Large intestine (tissue), 3 donors: ENCODE data around the gene C10orf67. TPM values are rescaled to one million over a fixed set of nuclear protein-coding genes. Genes with fewer than 3 reads are reported as not detected.

ENCODE experiments used
- DNase-seq, 2 donors: peaks; one replicate each; pipeline versions ENCODE4 v3.0.0 to v3.0.0-alpha.2; 2013
- H3K27ac ChIP-seq: one replicate; pipeline ENCODE4 v1.5.1; 2013; ENCODE audit warnings: low read length
- H3K27me3 ChIP-seq: 2 replicates; pipeline ENCODE4 v1.6.1; 2013; ENCODE audit warnings: low read length; ENCODE audit not compliant: control insufficient read depth, insufficient read depth
- H3K36me3 ChIP-seq: 2 replicates; pipeline ENCODE4 v1.6.1; 2013; ENCODE audit warnings: low read length; ENCODE audit not compliant: control insufficient read depth, insufficient read depth
- H3K4me1 ChIP-seq: one replicate; pipeline ENCODE4 v1.6.1; 2013; ENCODE audit warnings: low read length; ENCODE audit not compliant: control insufficient read depth, insufficient read depth
- H3K4me3 ChIP-seq: one replicate; pipeline ENCODE4 v1.5.1; 2013; ENCODE audit warnings: low read length
- H3K9me3 ChIP-seq: one replicate; pipeline ENCODE4 v1.6.1; 2013; ENCODE audit warnings: mild to moderate bottlenecking, low read depth, low read length, moderate library complexity; ENCODE audit not compliant: control insufficient read depth
- WGBS: methylation state at CpG from one replicate; pipeline ENCODE4 v1.1.5; 2013; ENCODE audit warnings: low lambda C conversion rate; ENCODE audit not compliant: insufficient coverage; 5-methylcytosine and 5-hydroxymethylcytosine counted together
- polyA plus RNA-seq: library from polyadenylated mRNA; unstranded; fragments of 120-200 nt; gene quantifications from one replicate; pipeline ENCODE4 v1.2.1, GENCODE V29; 2013

The C10orf67 gene
- polyA plus RNA-seq, 1 donor, result 0.27 TPM

- no peak for DNase-seq
- Histone ChIP-seq H3K9me3 (no peaks in the 10 kb centered on the region), H3K36me3 (no peaks in the 10 kb centered on the region), H3K27me3 (no peaks in the 10 kb centered on the region), H3K4me3 (no peak overlapping the region), H3K27ac (no peak overlapping the region), H3K4me1 (no peaks in the 10 kb centered on the region)
- no CpG with 5 or more reads among the region's 1 CpG for WGBS
Measured at GRCh38 chr10:23230582-23230981, 114.0 kb downstream of the C10orf67 start.

- H3K9me3 ChIP-seq, result no peaks in the 10 kb centered on the region
- no peak overlapping the region for H3K4me3 ChIP-seq
- DNase-seq, result no peak
- WGBS, result no CpG with 5 or more reads among the region's 1 CpG
- no peaks in the 10 kb centered on the region for H3K27me3 ChIP-seq
- H3K4me1 ChIP-seq, result no peaks in the 10 kb centered on the region
- H3K36me3 ChIP-seq, result no peaks in the 10 kb centered on the region
- H3K27ac ChIP-seq, result no peak overlapping the region
Measured at GRCh38 chr10:23217471-23217870, 127.1 kb downstream of the C10orf67 start.

GRCh38 chr10:23205972-23206642, 138.5 kb downstream of the C10orf67 start:
- 60% methylated on average over 1 of the region's 3 CpGs for WGBS
- Histone ChIP-seq H3K9me3 (no peaks in the 10 kb centered on the region), H3K27ac (no peak overlapping the region), H3K27me3 (peaks cover 44% of the 10 kb centered on the region), H3K36me3 (no peaks in the 10 kb centered on the region), H3K4me1 (no peaks in the 10 kb centered on the region), H3K4me3 (no peak overlapping the region)
- no peak for DNase-seq

- Histone ChIP-seq H3K9me3 (no peaks in the 10 kb centered on the region), H3K4me3 (no peak overlapping the region), H3K36me3 (no peaks in the 10 kb centered on the region), H3K27me3 (peaks cover 55% of the 10 kb centered on the region), H3K4me1 (no peaks in the 10 kb centered on the region), H3K27ac (no peak overlapping the region)
- WGBS, result 0% methylated on average over 2 of the region's 10 CpGs
- DNase-seq, result no peak
Measured at GRCh38 chr10:23204773-23205172, 139.8 kb downstream of the C10orf67 start.

- H3K27me3 ChIP-seq, result peaks cover 66% of the 10 kb centered on the region
- 20% methylated on average over 2 of the region's 29 CpGs for WGBS
Measured at GRCh38 chr10:23203369-23204325, 140.9 kb downstream of the C10orf67 start.

GRCh38 chr10:23202779-23203178, 141.8 kb downstream of the C10orf67 start:
- Histone ChIP-seq H3K4me1 (no peaks in the 10 kb centered on the region), H3K4me3 (no peak overlapping the region), H3K36me3 (no peaks in the 10 kb centered on the region), H3K27ac (no peak overlapping the region), H3K9me3 (peaks cover 3% of the 10 kb centered on the region), H3K27me3 (peaks cover 75% of the 10 kb centered on the region)
- WGBS, result 0% methylated on average over 1 of the region's 3 CpGs
- DNase-seq, result no peak

More at GRCh38 chr10:23203369-23204325, 140.9 kb downstream of the C10orf67 start:
- Histone ChIP-seq H3K36me3 (no peaks in the 10 kb centered on the region), H3K9me3 (peaks cover 3% of the 10 kb centered on the region), H3K27ac (no peak overlapping the region), H3K4me3 (no peak overlapping the region), H3K4me1 (no peaks in the 10 kb centered on the region)
- no peak for DNase-seq

- Histone ChIP-seq H3K27ac (no peak overlapping the region), H3K9me3 (peaks cover 3% of the 10 kb centered on the region), H3K27me3 (peaks cover 84% of the 10 kb centered on the region), H3K4me3 (no peak overlapping the region), H3K36me3 (no peaks in the 10 kb centered on the region), H3K4me1 (no peaks in the 10 kb centered on the region)
- no peak for DNase-seq
- 33% methylated on average over 1 of the region's 4 CpGs for WGBS
Measured at GRCh38 chr10:23201837-23202236, 142.8 kb downstream of the C10orf67 start.

- Histone ChIP-seq H3K9me3 (peaks cover 3% of the 10 kb centered on the region), H3K27ac (no peak overlapping the region), H3K27me3 (peaks cover 91% of the 10 kb centered on the region), H3K4me1 (no peaks in the 10 kb centered on the region), H3K4me3 (no peak overlapping the region), H3K36me3 (no peaks in the 10 kb centered on the region)
- DNase-seq, result no peak
- no CpG with 5 or more reads among the region's 11 CpGs for WGBS
Measured at GRCh38 chr10:23200997-23201652, 143.5 kb downstream of the C10orf67 start.

- Histone ChIP-seq H3K27ac (no peak overlapping the region), H3K4me3 (no peak overlapping the region), H3K27me3 (peaks cover 95% of the 10 kb centered on the region), H3K4me1 (no peaks in the 10 kb centered on the region), H3K36me3 (no peaks in the 10 kb centered on the region), H3K9me3 (peaks cover 3% of the 10 kb centered on the region)
- no CpG with 5 or more reads among the region's 12 CpGs for whole genome bisulfite sequencing
- DNase-seq, result no peak
Measured at GRCh38 chr10:23200586-23200985, 144.0 kb downstream of the C10orf67 start.

- no peak for DNase-seq
- H3K4me3 ChIP-seq, result no peak overlapping the region
- no peak overlapping the region for H3K27ac ChIP-seq
- H3K27me3 ChIP-seq, result peaks cover 98% of the 10 kb centered on the region
- no CpG with 5 or more reads among the region's 30 CpGs for WGBS
- H3K36me3 ChIP-seq, result no peaks in the 10 kb centered on the region
- no peaks in the 10 kb centered on the region for H3K4me1 ChIP-seq
- peaks cover 8% of the 10 kb centered on the region for H3K9me3 ChIP-seq
Measured at GRCh38 chr10:23199768-23200511, 144.7 kb downstream of the C10orf67 start.
